Naive thymus-derived CD8-positive, alpha-beta T cell (primary cell): ENCODE measurements around the gene CCNE1. TPM values are rescaled to one million over a fixed set of nuclear protein-coding genes. Genes with fewer than 3 reads are reported as not detected.
A peak's percentile ranks its signal among the peaks of the same experiment; 100 is the strongest.

Experiments
- ATAC-seq, 2 donors: fragments of 150-1000 bp; cut with Tn5 transposase in 1 of 2; sonication (Bioruptor Pico), chemical (Tn5 transposase) in 1 of 2; 1 replicate in 1 of 2; 2 replicates in 1 of 2; pipeline ENCODE4 v1.10.0; 2021; ENCODE audit warnings: mild to moderate bottlenecking in 2 of 2, moderate library complexity in 2 of 2
- POLR2A ChIA-PET: fragments of 350-600 bp; sonication (Branson Sonifier 250); formaldehyde crosslinking; loops from one replicate; lab custom pipeline; 2021; ENCODE audit warnings: antibody characterized with exemption; lab: Charles Lee
- DNase-seq, 10 donors: peaks; one replicate each; pipeline versions ENCODE4 v3.0.0 to v3.0.0-alpha.2; 2020 to 2022
- H3K27ac Mint-ChIP-seq, 10 donors: one replicate each; pipeline ENCODE4 v1.8.0; 2020 to 2022; ENCODE audit warnings: mild to moderate bottlenecking in 10 of 10, mixed read lengths in 10 of 10, moderate library complexity in 4 of 10, inconsistent platforms in 1 of 10
- H3K27me3 Mint-ChIP-seq, 5 donors: one replicate each; pipeline ENCODE4 v1.8.0; 2021 to 2022; ENCODE audit warnings: mixed read lengths in 5 of 5
- H3K36me3 Mint-ChIP-seq, 3 donors: one replicate each; pipeline ENCODE4 v1.8.0; 2020 to 2022; ENCODE audit warnings: mixed read lengths in 3 of 3, mild to moderate bottlenecking in 2 of 3, inconsistent platforms in 1 of 3
- H3K4me1 Mint-ChIP-seq, 4 donors: one replicate each; pipeline ENCODE4 v1.8.0; 2021 to 2022; ENCODE audit warnings: mixed read lengths in 4 of 4
- H3K4me3 Mint-ChIP-seq, 10 donors: one replicate each; pipeline ENCODE4 v1.8.0; 2020 to 2022; ENCODE audit warnings: mild to moderate bottlenecking in 10 of 10, mixed read lengths in 10 of 10, moderate library complexity in 6 of 10, inconsistent platforms in 1 of 10
- H3K9me3 Mint-ChIP-seq, 9 donors: one replicate each; pipeline ENCODE4 v1.8.0; 2020 to 2022; ENCODE audit warnings: mixed read lengths in 9 of 9, mild to moderate bottlenecking in 3 of 9, inconsistent platforms in 1 of 9, moderate library complexity in 1 of 9
- polyA plus RNA-seq, 3 donors: library from polyadenylated mRNA; unstranded; fragments of 300-500 nt; fragmentation: Illumina TruSeq; gene quantifications; one replicate each; pipeline ENCODE4 v1.2.3, GENCODE V29; 2021
- total RNA-seq, 8 experiments: library from RNA in 2 of 8; stranded (reverse) in 2 of 8; gene quantifications; one replicate each; pipeline ENCODE4 v1.2.3 and lab custom pipeline; 2021 to 2026

The CCNE1 gene
- total and polyA plus RNA-seq, 5 experiments from 2014 or later = 1.5 to 8.8 (median 3.7) TPM

DNA sequence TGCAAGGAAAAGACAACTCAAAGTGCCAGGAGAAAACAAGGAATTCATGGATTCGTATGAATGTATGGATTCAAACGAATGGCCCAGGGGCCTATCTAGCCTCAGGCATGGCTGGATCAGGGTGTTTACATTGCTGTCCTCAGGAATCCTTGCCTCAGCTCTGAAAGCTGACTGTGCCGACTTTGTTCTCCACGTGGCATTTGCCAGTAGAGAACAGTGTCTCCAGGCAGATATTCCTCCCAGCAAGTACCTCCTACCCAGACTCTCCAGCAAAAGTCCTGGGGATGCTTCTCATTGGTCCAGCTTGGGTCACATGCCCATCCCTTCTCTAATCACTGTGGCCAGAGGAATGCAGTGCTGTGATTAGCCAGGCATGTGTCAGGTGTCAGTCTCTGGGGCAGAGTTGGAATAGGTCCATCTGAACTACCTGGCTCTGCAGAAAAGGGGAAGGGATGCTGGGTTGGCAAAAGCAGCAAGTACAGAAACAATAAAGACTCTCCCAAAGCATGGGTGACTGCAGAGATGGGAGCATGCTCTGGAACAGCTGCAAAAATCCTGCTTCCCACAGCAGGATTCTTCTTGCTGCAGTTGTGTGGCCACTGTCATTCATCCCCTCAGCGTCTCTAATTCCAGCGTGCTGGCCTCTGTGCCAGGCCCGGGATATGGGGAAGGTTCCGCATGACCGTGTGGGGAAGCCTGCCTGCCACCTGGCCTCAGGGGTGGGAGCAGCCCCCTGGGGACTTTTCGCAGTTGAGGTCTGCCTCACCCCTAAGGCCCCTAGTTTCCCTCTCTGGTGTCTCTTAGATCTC lies 30.0 kb downstream of the CCNE1 start:
- Mint-ChIP-seq H3K4me1 (peaks cover 19 to 27% (median 24%) of the 10 kb centered on the region in 4 donors), H3K36me3 (no peaks in the 10 kb centered on the region), H3K27ac (peak overlapping the region in 5 of 10 donors; percentile 20 to 85 (median 29)), H3K27me3 (peaks cover 0 to 5% (median 0%) of the 10 kb centered on the region in 5 donors), H3K9me3 (no peaks in the 10 kb centered on the region), H3K4me3 (peak overlapping the region in 3 of 10 donors; percentile 5 to 22 (median 10))
- POLR2A ChIA-PET = interaction anchor here (0.6 to 5.6 kb wide), 3 partner anchors 9 to 236 kb away, joined by 6 to 118 read pairs (median 10); partner anchors contain the start of gene POP4
- no peak for DNase-seq
- ATAC-seq = no peak

DNA sequence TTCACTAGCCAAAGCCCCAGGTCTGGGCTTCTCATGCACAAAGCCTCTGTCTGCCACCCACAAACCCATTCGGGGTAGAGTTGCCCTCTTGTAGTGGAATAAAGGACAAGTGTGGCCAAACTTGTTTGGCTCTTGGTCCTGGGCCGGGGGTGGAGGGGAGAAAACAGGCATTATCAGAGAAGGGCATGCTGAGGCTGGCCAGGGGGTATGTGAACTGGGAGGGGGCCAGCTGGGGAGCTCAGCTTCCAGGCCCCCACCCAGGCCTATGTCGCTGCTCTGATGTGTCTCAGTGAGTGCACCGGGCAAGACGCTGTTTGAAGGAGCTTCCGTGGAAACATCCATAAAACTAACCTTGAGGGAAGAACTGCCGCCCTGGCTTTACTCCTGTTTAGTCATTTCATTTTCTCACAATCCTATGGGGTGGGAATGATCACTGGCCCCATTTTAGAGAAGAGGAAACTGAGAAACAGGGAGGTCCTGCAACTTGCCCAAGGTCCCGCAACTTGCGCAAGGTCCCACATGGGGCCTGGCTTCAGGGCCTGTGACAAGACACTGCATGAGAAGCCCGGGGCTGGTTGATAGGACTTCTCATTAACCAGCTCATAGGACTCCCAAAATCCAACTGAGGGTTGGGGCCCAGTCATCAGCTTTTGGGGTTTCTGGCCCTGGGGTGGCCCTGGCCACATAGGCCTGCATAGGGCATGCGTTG lies 30.8 kb downstream of the CCNE1 start:
- POLR2A ChIA-PET = interaction anchor here (1.2 to 5.6 kb wide), 4 partner anchors 10 to 237 kb away, joined by 3 to 118 read pairs (median 6); partner anchors contain the start of gene POP4
- H3K36me3 Mint-ChIP-seq = no peaks in the 10 kb centered on the region
- H3K27ac Mint-ChIP-seq = peak overlapping the region in 4 of 10 donors; percentile 8 to 44 (median 30)
- peaks cover 14 to 19% (median 16%) of the 10 kb centered on the region in 4 donors for H3K4me1 Mint-ChIP-seq
- H3K9me3 Mint-ChIP-seq = no peaks in the 10 kb centered on the region
- DNase-seq (no peak), ATAC-seq (no peak)
- H3K27me3 Mint-ChIP-seq = peaks cover 0 to 8% (median 0%) of the 10 kb centered on the region in 5 donors
- peak overlapping the region in 7 of 10 donors; percentile 5 to 97 (median 31) for H3K4me3 Mint-ChIP-seq

DNA sequence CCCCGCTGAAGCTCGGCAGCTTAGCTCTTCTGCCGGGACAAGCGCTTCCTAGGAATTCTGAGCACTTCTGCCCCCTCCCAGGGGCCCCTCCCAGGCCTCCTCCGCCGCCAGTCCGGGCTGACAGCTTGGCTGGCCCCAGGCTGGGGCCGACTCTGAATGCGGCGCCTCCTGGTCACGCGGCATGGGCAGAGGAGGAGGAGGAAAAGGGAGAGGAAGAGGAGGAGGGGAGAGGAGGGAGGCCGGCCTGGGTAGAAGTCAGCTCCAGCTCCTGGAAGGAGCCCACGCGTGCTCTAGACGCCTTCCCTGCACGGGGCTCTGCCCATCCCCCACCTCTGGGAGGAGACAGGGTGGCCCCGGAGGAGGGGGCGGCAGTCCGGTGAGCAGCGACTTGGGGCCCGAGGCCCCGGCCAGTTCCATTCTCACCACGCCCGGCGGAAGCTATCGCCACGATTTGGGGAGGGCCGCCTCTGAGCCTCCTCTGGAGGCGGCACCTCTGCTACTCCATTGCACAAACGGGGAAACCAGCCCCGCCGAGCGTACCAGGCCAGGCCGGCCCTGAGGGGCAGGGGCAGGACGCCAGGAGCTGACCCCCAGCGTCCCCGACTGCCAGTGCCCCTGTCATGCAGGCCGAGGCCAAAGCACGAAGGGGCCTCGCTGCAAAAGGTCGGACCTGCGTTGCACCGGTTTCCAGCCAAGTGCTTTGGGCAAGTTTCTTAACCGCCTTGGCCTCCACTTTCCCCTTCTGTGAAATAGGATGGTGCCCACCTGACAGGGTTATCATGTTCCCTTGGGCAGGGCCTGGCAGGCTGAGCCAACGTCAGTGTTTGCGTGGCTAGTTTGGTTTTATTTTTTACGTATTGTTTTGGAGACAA lies 31.6 kb downstream of the CCNE1 start:
- Mint-ChIP-seq H3K36me3 (no peaks in the 10 kb centered on the region), H3K9me3 (no peaks in the 10 kb centered on the region), H3K27me3 (peaks cover 0 to 8% (median 0%) of the 10 kb centered on the region in 5 donors), H3K27ac (peak overlapping the region in 9 of 10 donors; percentile 67 to 96 (median 88)), H3K4me3 (peak overlapping the region; percentile 68 to 97 (median 83)), H3K4me1 (peaks cover 11 to 14% (median 12%) of the 10 kb centered on the region in 4 donors)
- POLR2A ChIA-PET = interaction anchor here (1.0 to 5.6 kb wide), 9 partner anchors 11 to 237 kb away, joined by 3 to 118 read pairs (median 10); partner anchors contain the start of genes C19orf12, POP4 and URI1
- ATAC-seq (no peak), DNase-seq (peak in 5 of 10 donors; percentile 10 to 17 (median 16))

DNA sequence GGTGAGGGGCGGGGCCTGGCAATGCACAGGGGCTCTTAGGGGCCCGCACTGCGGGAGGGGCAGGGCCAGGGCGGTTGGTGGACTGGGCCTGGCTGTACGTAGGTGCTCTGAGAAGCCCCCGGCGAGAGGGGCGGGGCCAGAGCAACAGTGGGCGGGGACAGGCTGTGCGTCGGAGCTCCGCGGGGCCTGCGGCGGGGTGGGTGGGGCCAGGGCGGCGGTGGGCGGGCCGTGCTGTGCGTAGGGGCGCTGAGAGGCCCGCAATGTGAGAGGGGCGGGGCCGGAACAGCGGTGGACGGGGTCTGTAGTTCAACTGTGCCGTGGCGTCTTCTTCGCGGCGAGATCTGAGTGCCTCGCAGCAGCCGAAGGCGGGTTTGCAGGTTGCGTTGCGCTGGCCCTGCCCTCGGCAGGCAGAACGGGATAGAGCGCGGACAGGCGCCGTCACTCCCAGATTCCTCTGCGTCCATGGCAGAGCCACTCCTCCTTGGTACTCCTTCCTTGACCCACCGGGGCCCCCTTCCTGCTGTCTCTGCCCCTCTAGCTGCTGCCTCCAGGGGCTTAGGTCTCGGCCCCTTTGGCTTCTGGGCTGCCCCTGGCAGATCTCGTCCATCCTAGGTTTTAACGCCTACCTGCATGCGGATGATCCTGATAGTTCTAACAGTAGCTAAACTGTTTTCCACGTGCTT lies 33.2 kb downstream of the CCNE1 start:
- peaks cover 0 to 8% (median 0%) of the 10 kb centered on the region in 5 donors for H3K27me3 Mint-ChIP-seq
- peak; percentile 81 to 83 for ATAC-seq
- no peaks in the 10 kb centered on the region for H3K36me3 Mint-ChIP-seq
- H3K9me3 Mint-ChIP-seq = no peaks in the 10 kb centered on the region
- H3K4me1 Mint-ChIP-seq = peaks cover 11 to 14% (median 12%) of the 10 kb centered on the region in 4 donors
- POLR2A ChIA-PET = interaction anchor here (0.6 to 5.6 kb wide), 20 partner anchors 8 to 242 kb away, joined by 3 to 118 read pairs (median 4); partner anchors contain the start of genes C19orf12, POP4 and URI1
- peak overlapping the region; percentile 89 to 98 (median 95) for H3K4me3 Mint-ChIP-seq
- peak in 9 of 10 donors; percentile 95 to 99 (median 97) for DNase-seq
- peak overlapping the region; percentile 91 to 98 (median 96) for H3K27ac Mint-ChIP-seq

DNA sequence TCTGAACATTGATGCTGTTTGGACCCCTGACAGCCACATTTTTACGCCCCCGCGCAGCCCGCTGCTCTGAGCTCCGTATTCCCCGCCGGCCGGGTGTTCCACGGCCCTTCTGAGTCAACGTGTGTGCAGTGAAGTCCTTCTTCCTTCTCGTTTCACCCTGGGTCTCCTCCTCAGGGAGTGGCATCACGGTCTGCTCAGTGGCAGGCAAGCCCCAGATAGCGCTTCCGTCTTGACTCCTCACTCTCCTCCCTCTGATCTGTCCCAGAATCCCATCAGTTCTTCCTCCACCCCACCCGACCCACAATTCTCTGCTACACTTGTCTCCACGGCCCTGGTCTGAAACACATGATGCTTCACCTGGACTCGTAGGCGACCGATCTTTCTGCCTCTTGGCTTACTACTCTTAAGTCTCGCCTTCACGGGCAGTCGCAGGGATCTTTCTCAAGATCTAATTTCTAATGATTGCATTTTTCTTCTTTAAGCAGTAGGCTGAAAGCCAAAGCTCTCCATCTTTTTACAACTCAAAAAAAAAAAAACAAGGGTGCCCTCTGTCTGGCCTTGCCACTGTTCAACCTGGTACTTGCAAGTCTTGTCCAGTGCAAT lies 33.9 kb downstream of the CCNE1 start:
- no peaks in the 10 kb centered on the region for H3K36me3 Mint-ChIP-seq
- peaks cover 0 to 8% (median 0%) of the 10 kb centered on the region in 5 donors for H3K27me3 Mint-ChIP-seq

DNA sequence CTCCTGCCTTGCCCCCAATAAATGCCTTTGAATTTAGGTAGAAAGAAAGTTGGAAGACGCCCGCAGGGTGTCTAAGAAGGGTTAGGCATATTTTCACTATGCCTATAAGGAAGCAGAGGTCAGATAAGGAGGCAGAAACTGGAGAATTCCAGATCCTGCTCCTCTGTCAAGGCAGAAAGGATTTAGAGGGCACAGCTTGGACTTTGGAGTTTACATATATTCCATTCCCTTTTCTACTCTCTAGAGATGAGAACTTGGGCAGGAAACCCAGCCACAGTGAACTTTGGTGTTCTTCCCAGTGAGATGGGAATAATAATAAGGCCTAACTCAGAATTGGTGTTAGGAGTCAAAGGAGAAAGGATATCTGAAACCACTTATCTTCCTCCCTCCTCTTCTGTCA lies 37.4 kb downstream of the CCNE1 start:
- no peaks in the 10 kb centered on the region for H3K36me3 Mint-ChIP-seq
- H3K27me3 Mint-ChIP-seq = peaks cover 0 to 14% (median 0%) of the 10 kb centered on the region in 5 donors
- no peak for DNase-seq
- H3K27ac Mint-ChIP-seq = no peak overlapping the region
- H3K4me1 Mint-ChIP-seq = peaks cover 8 to 11% (median 9%) of the 10 kb centered on the region in 4 donors
- POLR2A ChIA-PET = interaction anchor here (1.0 kb wide), 1 partner anchor 12 kb away, joined by 3 read pairs; no protein-coding TSS in a partner anchor
- no peak for ATAC-seq
- no peak overlapping the region for H3K4me3 Mint-ChIP-seq
- H3K9me3 Mint-ChIP-seq = no peaks in the 10 kb centered on the region

More for the DNA sequence above, 33.9 kb downstream of the CCNE1 start:
- H3K9me3 Mint-ChIP-seq = no peaks in the 10 kb centered on the region
- peaks cover 10 to 14% (median 11%) of the 10 kb centered on the region in 4 donors for H3K4me1 Mint-ChIP-seq
- DNase-seq (peak in 1 of 10 donors; percentile 11), ATAC-seq (peak in 1 of 2 donors; percentile 10)
- peak overlapping the region; percentile 91 to 98 (median 96) for H3K27ac Mint-ChIP-seq
- peak overlapping the region; percentile 89 to 98 (median 95) for H3K4me3 Mint-ChIP-seq
- POLR2A ChIA-PET = interaction anchor here (0.7 to 5.6 kb wide), 15 partner anchors 7 to 242 kb away, joined by 3 to 118 read pairs (median 4); partner anchors contain the start of genes POP4 and URI1

DNA sequence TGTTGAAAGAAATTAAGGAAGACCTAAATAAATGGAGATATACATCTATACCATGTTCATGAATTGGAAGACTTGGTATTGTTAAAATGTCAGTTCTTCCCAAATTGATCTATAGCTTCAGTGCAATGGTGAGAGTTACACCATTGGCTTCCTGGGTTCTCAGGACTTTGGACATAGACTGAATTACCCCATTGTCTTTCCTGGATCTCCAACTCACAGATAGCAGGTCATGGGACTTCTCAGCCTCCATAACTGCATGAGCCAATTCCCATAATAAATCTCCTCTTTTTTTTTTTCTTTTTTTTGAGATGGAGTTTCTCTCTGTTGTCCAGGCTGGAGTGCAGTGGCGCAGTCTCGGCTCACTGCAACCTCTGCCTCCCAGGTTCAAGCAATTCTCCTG lies 38.7 kb downstream of the CCNE1 start:
- no peak for DNase-seq
- POLR2A ChIA-PET = interaction anchor here (0.6 to 1.0 kb wide), 3 partner anchors 19 to 62 kb away, joined by 3 to 4 read pairs (median 3); no protein-coding TSS in a partner anchor
- Mint-ChIP-seq H3K36me3 (no peaks in the 10 kb centered on the region), H3K4me3 (no peak overlapping the region), H3K4me1 (peaks cover 6 to 8% (median 6%) of the 10 kb centered on the region in 4 donors), H3K9me3 (no peaks in the 10 kb centered on the region), H3K27me3 (peaks cover 0 to 15% (median 0%) of the 10 kb centered on the region in 5 donors), H3K27ac (no peak overlapping the region)
- no peak for ATAC-seq

DNA sequence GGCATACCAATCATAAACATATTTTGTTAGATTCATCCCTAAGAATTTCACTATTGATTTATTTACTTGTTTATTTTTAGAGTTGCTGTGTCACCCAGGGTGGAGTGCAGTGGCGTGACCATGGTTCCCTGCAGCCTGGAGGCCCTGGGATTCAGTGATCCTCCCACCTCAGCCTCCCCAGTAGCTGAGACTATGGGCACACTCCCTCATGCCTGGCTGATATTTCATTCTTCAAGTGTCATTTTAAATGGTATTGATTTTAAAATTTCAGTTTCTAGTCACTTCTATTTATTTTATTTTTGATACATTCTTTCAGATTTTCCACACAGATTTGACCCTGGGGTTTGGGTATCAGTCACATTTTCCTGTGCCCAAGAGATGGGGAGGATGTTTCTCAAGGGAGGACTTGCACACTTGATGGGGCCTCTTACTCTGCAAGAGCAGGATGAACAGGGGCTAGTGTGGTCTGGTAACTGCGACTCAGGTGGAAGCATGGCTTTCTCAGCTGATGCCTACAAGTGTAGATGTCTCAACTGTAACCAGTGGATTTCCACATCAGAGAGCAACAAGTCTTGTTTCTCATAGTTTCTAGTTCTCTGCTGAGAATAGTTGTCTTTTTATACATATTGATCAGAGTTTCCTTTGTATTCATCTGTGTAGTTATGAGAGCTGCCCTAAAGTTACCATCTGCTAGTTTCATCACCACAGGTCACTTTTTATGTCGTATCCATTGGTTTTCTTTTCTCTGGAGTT lies 40.2 kb downstream of the CCNE1 start:
- DNase-seq (no peak), ATAC-seq (no peak)
- peaks cover 0 to 13% (median 0%) of the 10 kb centered on the region in 5 donors for H3K27me3 Mint-ChIP-seq
- H3K4me3 Mint-ChIP-seq = no peak overlapping the region
- H3K4me1 Mint-ChIP-seq = no peaks in the 10 kb centered on the region
- no peaks in the 10 kb centered on the region for H3K36me3 Mint-ChIP-seq
- POLR2A ChIA-PET = no interaction called here
- no peaks in the 10 kb centered on the region for H3K9me3 Mint-ChIP-seq
- no peak overlapping the region for H3K27ac Mint-ChIP-seq

DNA sequence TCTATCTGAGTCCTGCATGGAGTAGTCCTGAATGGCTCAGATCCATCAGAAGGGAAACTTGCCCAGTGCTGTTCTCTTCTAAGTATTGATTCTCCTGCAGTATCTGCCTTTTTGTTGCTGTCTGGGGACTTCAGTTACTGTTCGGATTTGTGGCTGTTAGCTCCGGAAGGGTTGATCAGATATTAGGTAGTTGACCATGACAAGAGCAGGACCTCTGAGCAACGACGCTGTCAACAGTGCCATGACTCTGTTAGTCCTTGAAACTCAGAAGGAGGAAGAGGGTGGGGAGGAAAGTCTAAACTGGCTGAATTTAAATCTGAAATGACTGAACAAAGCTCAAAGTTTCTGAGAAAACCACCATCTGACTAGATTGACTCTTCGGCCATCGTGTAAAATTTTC lies 42.2 kb downstream of the CCNE1 start:
- Mint-ChIP-seq H3K4me1 (peaks cover 0 to 5% (median under 1%) of the 10 kb centered on the region in 4 donors), H3K4me3 (no peak overlapping the region), H3K27ac (no peak overlapping the region), H3K36me3 (no peaks in the 10 kb centered on the region), H3K27me3 (peaks cover 0 to 9% (median 0%) of the 10 kb centered on the region in 5 donors), H3K9me3 (no peaks in the 10 kb centered on the region)
- DNase-seq (no peak), ATAC-seq (no peak)
- POLR2A ChIA-PET = interaction anchor here (0.7 kb wide), 1 partner anchor 35 kb away, joined by 3 read pairs; no protein-coding TSS in a partner anchor

DNA sequence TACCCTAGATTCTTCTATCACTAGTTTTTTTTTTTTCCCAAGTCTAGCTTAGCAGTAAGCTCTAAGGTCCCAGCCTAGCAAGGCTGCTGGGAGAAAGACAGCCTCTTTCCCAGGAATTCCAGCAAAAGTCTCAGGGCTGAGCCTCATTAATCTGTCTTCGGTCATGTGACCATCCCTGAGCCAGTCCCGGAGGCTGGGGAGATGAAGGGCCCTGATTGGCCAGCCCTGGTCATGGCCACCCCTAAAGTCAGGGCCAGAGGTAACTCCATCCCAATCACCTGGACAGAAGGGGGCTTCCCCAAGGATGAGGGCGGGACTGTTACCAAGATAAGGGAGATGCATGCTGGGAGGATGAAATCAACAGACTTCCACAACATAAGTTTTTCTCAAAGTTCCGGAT lies 43.3 kb downstream of the CCNE1 start:
- Mint-ChIP-seq H3K4me3 (no peak overlapping the region), H3K27ac (peak overlapping the region in 1 of 10 donors; percentile 48), H3K27me3 (peaks cover 0 to 9% (median 0%) of the 10 kb centered on the region in 5 donors), H3K36me3 (no peaks in the 10 kb centered on the region), H3K9me3 (no peaks in the 10 kb centered on the region), H3K4me1 (peaks cover 0 to 5% (median under 1%) of the 10 kb centered on the region in 4 donors)
- DNase-seq = no peak
- ATAC-seq = no peak
- POLR2A ChIA-PET = no interaction called here
